Adrenal gland (tissue), 5 donors: ENCODE results near the gene VPS11.
A peak's percentile ranks its signal among the peaks of the same experiment; 100 is the strongest.

Experiments
- CTCF ChIP-seq, 6 experiments: fragments of 450-650 bp in 4 of 6; fragments of 200-600 bp in 2 of 6; sonication (generic) in 1 of 6; IDR thresholded peaks; 1 replicate in 5 of 6; 2 replicates in 1 of 6; pipeline versions ENCODE4 v1.5.1 to v1.8.0; 2016 to 2021; ENCODE audit warnings: antibody characterized with exemption in 6 of 6, mild to moderate bottlenecking in 2 of 6, moderate library complexity in 1 of 6
- POLR2A ChIP-seq, 2 donors: fragments of 450-650 bp; IDR thresholded peaks; one replicate each; pipeline ENCODE4 v1.6.1; 2017; ENCODE audit warnings: antibody characterized with exemption in 2 of 2, mild to moderate bottlenecking in 2 of 2, moderate library complexity in 1 of 2
- donor health status: DM: no; HTN: no; CAD: no.

- TF ChIP-seq CTCF (IDR thresholded peaks at IDR 0.05) (peak in 2 of 6 experiments; percentile 5 to 46), POLR2A (IDR thresholded peaks at IDR 0.05) (peak; percentile 97 to 99)
These were observed 27.7 kb downstream of the VPS11 start for GRCh38 chr11:119095066-119095880.
